DOHH2 (cell line): ENCODE data around the gene DHODH.

Experiments used
- H3F3A ChIP-seq: fragments of 200-600 bp; sonication (generic), shearing (Covaris generic); 2 replicates; pipeline ENCODE4 v1.6.0; 2016; ENCODE audit warnings: antibody characterized with exemption, mild to moderate bottlenecking; ENCODE audit not compliant: control insufficient read depth, insufficient read depth
- H3K27ac ChIP-seq: fragments of 200-600 bp; sonication (generic); 2 replicates; pipeline ENCODE4 v1.5.1; 2014; ENCODE audit warnings: low read depth, mild to moderate bottlenecking, low read length, moderate library complexity
- H3K27me3 ChIP-seq: fragments of 200-600 bp; sonication (generic); 2 replicates; pipeline ENCODE4 v1.6.1; 2014; ENCODE audit warnings: mild to moderate bottlenecking, low read length, mixed read lengths; ENCODE audit not compliant: control insufficient read depth
- H3K36me3 ChIP-seq: fragments of 200-600 bp; sonication (generic); 2 replicates; pipeline ENCODE4 v1.6.1; 2014; ENCODE audit warnings: mild to moderate bottlenecking, low read length, moderate library complexity, mixed read lengths; ENCODE audit not compliant: control insufficient read depth
- H3K4me1 ChIP-seq: fragments of 200-600 bp; sonication (generic); 2 replicates; pipeline ENCODE4 v1.6.1; 2014; ENCODE audit warnings: mild to moderate bottlenecking, low read length, mixed read lengths; ENCODE audit not compliant: control insufficient read depth
- H3K4me2 ChIP-seq: fragments of 200-600 bp; sonication (generic); 2 replicates; pipeline ENCODE4 v1.6.0; 2014; ENCODE audit warnings: mild to moderate bottlenecking, low read length, moderate library complexity
- H3K4me3 ChIP-seq: fragments of 200-600 bp; sonication (generic); 2 replicates; pipeline ENCODE4 v1.5.1; 2014; ENCODE audit warnings: mild to moderate bottlenecking, low read length, mixed read lengths
- H3K79me2 ChIP-seq: fragments of 200-600 bp; sonication (generic); 2 replicates; pipeline ENCODE4 v1.6.1; 2014; ENCODE audit warnings: mild to moderate bottlenecking, low read length, mixed read lengths; ENCODE audit not compliant: control insufficient read depth
- H3K9me2 ChIP-seq: fragments of 200-600 bp; sonication (generic); replicated peaks from 2 replicates; pipeline ENCODE4 v1.6.1; 2014; ENCODE audit warnings: mild to moderate bottlenecking, low read length, mixed read lengths; ENCODE audit not compliant: control insufficient read depth
- H3K9me3 ChIP-seq: fragments of 200-600 bp; sonication (generic); 2 replicates; pipeline ENCODE4 v1.6.1; 2014; ENCODE audit warnings: antibody characterized with exemption, low read length, mixed read lengths; ENCODE audit not compliant: control insufficient read depth, insufficient read depth
- H4K20me1 ChIP-seq: fragments of 200-600 bp; sonication (generic); 2 replicates; pipeline ENCODE4 v1.6.0; 2014; ENCODE audit warnings: low read depth, mild to moderate bottlenecking, antibody characterized with exemption, low read length, moderate library complexity; ENCODE audit not compliant: control insufficient read depth, insufficient read depth
- EZH2phosphoT487 ChIP-seq: fragments of 200-600 bp; sonication (generic); IDR thresholded peaks from 2 replicates; pipeline ENCODE4 v1.6.1; 2017; ENCODE audit warnings: borderline replicate concordance, mild to moderate bottlenecking, antibody characterized with exemption, low read length, moderate library complexity, mixed read lengths
- TF ChIP-seq, protein P1 (sequence below): fragments of 200-600 bp; sonication (generic); IDR thresholded peaks from one replicate; pipeline ENCODE4 v1.5.1; 2014; ENCODE audit warnings: antibody characterized with exemption, mild to moderate bottlenecking, low read depth, low read length; ENCODE audit not compliant: poor library complexity, severe bottlenecking

Gene DHODH

DNA sequence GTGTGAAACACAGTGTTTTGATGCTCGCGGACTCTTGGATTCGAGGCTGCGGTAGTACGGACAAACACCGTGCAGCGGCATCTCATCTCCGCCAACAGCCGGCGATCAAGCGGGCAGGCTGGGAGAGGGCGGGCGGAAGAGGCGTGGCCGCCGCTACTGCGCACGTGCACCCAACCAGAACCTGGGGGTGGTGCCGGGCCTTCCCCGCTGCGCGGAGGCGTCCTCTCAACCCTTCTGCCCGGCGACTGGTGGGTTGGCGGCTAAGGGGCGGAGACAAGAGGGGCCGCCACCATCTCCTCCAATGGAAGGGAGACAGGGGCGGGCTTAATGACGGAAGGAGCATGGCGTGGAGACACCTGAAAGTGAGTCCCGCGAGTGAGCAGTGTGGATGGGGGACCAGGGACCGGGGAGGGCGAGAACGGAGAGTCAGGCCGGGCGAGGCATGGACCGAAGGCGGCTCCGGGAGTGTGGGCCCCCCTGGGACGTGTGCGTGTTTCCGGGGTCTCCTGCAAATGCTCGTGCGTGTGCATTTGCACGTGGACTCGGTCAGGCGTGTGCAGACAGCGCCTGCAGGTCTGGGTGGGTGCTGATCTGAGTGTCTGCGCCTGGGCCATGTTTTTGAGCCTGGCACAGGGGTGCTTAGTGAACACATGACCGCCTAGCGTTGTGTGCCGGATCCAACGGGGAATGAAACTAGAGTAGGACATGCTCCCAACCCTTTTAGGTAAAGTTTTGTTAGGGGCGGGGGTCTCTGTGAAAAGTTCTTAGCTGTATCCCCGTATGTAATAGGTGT, at the start of gene DHODH:
Gene DHODH, plus strand, starts transcription at position 321 of the 793 bp plus-strand sequence. Its CDS starts 21 bp downstream, at position 342.
- Histone ChIP-seq H3K9me3 (no peaks in the 10 kb centered on the region), H3K27ac (peak within 1 kb of the TSS; percentile 37), H3K79me2 (peaks cover 18% of the 10 kb centered on the region), H3K4me3 (peak within 1 kb of the TSS; percentile 94), H4K20me1 (no peaks in the 10 kb centered on the region), H3K4me2 (peak within 1 kb of the TSS; percentile 72), H3F3A (0 out of 2 replicates have a peak, but pooled peaks cover 2% of the 10 kb centered on the region), H3K4me1 (peaks cover 16% of the 10 kb centered on the region), H3K9me2 (no peaks in the 10 kb centered on the region), H3K36me3 (peaks cover 22% of the 10 kb centered on the region), H3K27me3 (no peaks in the 10 kb centered on the region)
- TF ChIP-seq, protein P1, sequence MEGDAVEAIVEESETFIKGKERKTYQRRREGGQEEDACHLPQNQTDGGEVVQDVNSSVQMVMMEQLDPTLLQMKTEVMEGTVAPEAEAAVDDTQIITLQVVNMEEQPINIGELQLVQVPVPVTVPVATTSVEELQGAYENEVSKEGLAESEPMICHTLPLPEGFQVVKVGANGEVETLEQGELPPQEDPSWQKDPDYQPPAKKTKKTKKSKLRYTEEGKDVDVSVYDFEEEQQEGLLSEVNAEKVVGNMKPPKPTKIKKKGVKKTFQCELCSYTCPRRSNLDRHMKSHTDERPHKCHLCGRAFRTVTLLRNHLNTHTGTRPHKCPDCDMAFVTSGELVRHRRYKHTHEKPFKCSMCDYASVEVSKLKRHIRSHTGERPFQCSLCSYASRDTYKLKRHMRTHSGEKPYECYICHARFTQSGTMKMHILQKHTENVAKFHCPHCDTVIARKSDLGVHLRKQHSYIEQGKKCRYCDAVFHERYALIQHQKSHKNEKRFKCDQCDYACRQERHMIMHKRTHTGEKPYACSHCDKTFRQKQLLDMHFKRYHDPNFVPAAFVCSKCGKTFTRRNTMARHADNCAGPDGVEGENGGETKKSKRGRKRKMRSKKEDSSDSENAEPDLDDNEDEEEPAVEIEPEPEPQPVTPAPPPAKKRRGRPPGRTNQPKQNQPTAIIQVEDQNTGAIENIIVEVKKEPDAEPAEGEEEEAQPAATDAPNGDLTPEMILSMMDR: no peak
- TF ChIP-seq EZH2phosphoT487: no peak

DNA sequence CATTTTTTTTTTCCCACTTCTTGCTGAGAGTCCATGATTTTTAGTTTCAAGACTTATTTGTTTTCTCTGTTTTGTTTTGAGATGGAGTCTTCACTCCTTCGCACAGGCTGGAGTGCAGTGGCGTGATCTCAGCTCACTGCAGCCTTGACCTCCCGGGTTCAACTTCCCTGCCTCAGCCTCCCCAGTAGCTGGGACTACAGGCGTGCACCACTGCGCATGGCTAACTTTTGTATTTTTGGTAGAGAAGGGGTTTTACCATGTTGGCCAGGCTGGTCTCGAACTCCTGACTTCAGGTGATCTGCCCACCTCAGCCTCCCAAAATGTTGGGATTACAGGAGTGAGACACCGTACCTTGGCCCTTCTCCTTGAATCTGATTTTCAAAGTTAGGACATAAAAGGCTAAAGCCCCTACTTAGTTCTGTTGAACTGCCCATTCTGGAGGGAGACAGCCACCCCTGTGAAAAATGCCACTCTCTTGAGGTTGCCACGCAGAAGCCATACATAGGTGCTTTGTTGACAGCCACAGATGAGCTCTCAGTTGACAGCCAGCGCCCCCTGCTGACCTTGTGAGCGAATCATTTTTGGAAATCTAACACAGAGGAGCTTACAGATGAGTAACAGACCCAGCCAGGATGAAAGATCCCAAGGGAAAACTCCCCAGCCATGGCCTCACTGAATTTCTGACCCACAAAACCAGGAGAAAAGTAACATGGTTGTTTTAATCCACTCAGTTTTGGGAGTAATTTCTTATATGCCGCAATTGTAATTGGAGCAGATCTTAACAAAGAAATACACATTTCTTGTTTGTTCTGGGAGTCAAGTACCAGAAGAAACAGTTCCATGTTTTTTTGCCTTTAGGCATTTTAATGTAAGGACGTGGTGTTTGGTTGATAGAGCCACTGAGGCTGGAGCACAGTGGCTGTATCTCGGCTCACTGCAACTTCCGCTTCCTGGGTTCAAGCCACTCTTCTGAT, 47.2 kb upstream of the DHODH start:
- Histone ChIP-seq H3K4me1 (peaks cover 69% of the 10 kb centered on the region), H3K36me3 (no peaks in the 10 kb centered on the region), H3K27me3 (no peaks in the 10 kb centered on the region), H4K20me1 (no peaks in the 10 kb centered on the region), H3K9me3 (no peaks in the 10 kb centered on the region), H3K4me3 (no peak overlapping the region), H3K27ac (no peak overlapping the region), H3K79me2 (no peaks in the 10 kb centered on the region), H3K9me2 (no peaks in the 10 kb centered on the region), H3K4me2 (peak overlapping the region; percentile 25), H3F3A (peaks cover 13% of the 10 kb centered on the region)
- TF ChIP-seq EZH2phosphoT487: no peak
- TF ChIP-seq, protein P1: peak; percentile 86

DNA sequence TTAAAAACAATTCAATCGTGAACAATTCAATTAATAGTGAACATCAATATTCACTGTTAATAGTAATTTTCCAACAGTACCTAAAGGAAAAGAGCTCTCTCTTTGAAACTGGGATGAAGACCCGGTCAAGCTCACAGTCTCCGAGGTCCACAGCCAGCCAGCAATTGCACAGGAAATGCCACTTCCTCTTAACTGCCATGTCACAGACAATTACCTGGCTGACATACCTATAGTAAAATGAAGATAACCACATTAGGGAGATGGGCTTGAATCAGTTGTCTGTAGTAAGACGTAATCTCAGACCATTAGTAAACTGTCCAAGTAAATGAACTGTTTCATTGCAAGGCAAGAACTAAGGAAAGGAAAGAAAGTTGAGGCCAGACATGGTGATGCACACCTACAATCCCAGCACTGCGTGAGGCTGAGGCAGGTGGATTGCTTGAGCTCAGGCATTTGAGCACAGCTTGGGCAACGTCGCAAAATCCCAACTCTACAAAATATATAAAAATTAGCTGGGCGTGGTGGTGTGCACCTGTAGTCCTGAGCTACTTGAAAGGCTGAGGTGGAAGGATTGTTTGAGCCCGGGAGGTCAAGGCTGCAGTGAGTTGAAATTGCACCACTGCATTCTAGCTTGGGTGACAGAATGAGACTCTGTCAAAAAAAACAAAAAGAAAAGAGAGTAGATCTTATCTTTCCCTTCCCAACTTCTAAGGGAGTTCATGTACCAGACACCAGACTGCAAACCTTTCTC, 45.2 kb upstream of the DHODH start:
- no peaks in the 10 kb centered on the region for H3K9me3 ChIP-seq
- no peaks in the 10 kb centered on the region for H3K36me3 ChIP-seq
- no peaks in the 10 kb centered on the region for H3K27me3 ChIP-seq
- H4K20me1 ChIP-seq: no peaks in the 10 kb centered on the region
- H3K4me2 ChIP-seq: peak overlapping the region; percentile 13
- peaks cover 13% of the 10 kb centered on the region for H3F3A ChIP-seq
- TF ChIP-seq, protein P1: no peak
- TF ChIP-seq EZH2phosphoT487: no peak
- no peak overlapping the region for H3K4me3 ChIP-seq
- H3K79me2 ChIP-seq: no peaks in the 10 kb centered on the region
- no peaks in the 10 kb centered on the region for H3K9me2 ChIP-seq
- H3K27ac ChIP-seq: no peak overlapping the region
- peaks cover 61% of the 10 kb centered on the region for H3K4me1 ChIP-seq
